GM18499 (cell line): ENCODE data around the gene GRIN2A.

Experiments used
- ATAC-seq: cut with Tn5 transposase; IDR thresholded peaks from one replicate; pipeline ENCODE4 v1.9.1; 2021; ENCODE audit warnings: moderate number of reproducible peaks; ENCODE audit not compliant: insufficient read depth, unreplicated experiment

GRIN2A gene

GRCh38 chr16:10039220-10040096 is 142.8 kb downstream of the GRIN2A start:
- no peak for ATAC-seq

GRCh38 chr16:10037751-10038150 is 144.5 kb downstream of the GRIN2A start:
- no peak for ATAC-seq

- ATAC-seq = no peak
These were observed 145.3 kb downstream of the GRIN2A start for GRCh38 chr16:10036956-10037355.

DNA sequence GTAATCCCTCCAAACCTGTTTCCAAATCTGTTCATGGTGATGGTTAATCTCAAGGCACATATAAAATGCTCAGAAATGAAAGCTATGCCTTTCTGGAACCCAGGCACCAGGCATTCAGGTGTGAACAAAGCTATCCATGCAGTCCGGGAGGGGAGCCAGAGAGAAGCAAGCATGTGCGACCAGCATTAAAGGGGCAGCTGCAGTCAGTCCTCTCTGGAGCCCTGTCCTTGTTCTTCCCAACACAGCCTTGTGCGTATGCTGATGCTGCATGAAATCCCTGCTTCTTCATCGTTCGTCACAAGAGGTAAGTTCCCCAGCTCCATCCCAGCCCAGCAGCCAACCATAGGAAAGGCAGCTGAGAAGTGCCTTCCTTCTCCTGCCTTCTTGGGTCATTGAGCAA is 148.7 kb downstream of the GRIN2A start:
- no peak for ATAC-seq

GRCh38 chr16:10031955-10032354 is 150.3 kb downstream of the GRIN2A start:
- no peak for ATAC-seq

GRCh38 chr16:10031473-10031872 is 150.8 kb downstream of the GRIN2A start:
- no peak for ATAC-seq

GRCh38 chr16:10028644-10029043 is 153.6 kb downstream of the GRIN2A start:
- ATAC-seq = no peak

DNA sequence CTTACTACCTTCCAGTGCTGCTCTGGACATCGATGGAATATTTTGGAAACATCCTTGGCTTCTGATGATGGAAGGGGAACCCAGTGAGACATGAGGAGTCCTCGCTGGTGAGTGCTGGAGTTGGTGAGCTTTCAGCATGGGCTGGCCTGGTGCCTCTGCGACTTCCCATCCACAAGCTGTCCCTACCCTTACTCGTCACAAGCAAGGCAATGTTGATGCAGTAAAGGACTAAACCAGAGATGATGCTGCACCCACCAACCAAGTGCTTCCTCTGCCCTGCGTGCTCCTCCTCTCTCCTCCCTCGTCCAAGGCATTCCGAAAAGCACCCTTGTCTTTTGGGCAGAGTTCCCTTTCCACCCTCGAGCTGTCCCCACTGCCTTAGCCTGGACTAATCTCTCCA is 154.7 kb downstream of the GRIN2A start:
- no peak for ATAC-seq

- ATAC-seq = no peak
These were observed 155.6 kb downstream of the GRIN2A start for GRCh38 chr16:10026593-10026992.

DNA sequence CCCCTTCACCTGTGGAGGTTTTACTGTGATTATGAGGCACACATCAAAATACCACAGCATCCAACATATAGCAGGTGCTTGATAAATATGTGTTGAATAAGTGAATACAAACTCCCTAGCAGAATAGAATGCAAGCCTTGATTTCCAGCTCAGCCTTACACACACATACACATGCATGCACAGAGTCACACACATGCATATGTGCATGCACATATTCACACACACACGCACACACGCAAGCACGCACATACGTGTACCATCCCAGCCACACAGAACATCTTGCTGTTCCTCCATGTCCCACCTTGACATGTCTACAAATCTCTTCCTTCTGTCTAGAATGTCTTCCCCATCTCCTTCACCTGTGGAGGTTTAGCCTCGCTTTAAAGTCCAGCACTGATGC is 160.1 kb downstream of the GRIN2A start:
- ATAC-seq = no peak

DNA sequence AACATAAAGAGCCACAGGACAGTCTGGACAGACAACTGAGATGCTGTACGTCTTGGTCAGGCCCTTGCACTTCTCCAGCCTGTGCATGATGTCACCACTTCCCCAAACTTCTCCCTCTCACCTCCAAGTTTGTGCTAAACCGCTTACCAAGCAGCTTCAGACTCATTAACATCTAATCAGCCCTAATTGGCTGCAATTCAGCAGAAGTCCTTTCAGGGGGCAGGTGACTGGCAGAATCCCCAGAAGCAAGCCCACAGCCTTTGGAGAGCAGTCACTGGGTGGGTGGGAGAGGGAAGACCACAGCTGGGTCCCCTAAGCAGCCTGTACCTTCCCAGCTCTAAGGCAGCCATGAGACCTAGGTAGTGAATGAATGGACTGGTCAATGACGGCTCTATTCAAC is 161.4 kb downstream of the GRIN2A start:
- ATAC-seq = no peak

GRCh38 chr16:10016752-10017151 is 165.5 kb downstream of the GRIN2A start:
- ATAC-seq = no peak

DNA sequence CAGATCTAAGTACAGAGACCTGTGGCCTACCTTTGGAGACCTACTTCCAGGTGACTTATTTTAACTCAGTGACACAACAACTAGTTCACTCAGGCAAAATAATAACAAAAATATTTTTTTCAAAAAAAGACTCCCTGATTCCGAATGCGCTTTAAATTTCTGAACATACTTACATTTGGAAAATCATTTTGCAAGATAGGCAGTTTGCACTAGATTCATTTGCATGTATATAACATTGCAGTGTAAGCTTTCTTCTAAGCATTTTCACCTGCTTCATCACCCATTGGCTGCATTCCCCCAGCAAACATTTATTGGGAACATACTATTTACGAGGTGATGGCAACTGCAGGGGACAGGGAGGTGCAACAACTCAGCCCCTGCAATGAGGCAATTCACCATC is 166.8 kb downstream of the GRIN2A start:
- no peak for ATAC-seq

DNA sequence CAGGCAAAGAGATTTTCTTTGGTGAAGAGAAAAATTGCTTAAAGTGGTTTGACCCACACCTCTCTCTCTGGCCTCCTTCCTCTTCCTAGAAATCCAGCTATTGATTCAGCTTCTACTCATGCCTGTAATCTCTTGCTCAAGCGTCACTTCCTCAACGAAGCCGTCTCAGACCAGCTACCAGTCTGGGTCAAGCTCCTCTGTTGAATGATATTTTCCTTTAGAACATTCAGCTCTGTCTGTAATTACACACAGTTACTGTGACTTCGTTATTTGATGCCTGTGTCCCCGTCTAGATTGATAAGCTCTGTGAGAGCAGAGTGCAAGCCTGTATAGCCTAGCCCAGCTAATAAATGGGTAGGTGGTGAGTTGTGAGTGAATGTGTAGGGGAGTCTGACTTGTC is 168.5 kb downstream of the GRIN2A start:
- no peak for ATAC-seq

GRCh38 chr16:10013364-10013763 is 168.9 kb downstream of the GRIN2A start:
- no peak for ATAC-seq

GRCh38 chr16:10009684-10010083 is 172.5 kb downstream of the GRIN2A start:
- no peak for ATAC-seq

GRCh38 chr16:10003486-10003885 is 178.7 kb downstream of the GRIN2A start:
- ATAC-seq = no peak

GRCh38 chr16:10001258-10001775 is 180.9 kb downstream of the GRIN2A start:
- ATAC-seq = no peak

- ATAC-seq = no peak
These were observed 186.0 kb downstream of the GRIN2A start for GRCh38 chr16:9996221-9996620.

DNA sequence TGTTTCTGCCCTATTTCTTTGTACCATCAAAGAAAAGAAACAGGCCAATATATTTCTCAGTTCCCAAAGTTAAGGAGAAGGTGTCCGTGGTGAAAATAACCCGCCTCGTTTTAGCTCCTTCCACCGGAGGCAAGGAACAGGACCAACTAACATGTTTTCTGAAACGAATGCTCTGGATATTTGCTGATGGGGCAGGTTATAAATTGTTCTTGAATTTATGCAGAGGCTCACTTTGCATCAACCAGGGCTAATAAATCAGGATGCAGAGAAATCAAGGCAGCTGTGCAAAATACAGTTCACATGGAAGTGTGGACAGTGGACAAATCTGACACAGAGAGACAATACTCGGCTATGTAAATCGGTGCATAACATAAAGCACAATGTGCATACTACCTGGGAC is 189.8 kb downstream of the GRIN2A start:
- no peak for ATAC-seq

- no peak for ATAC-seq
These were observed 201.2 kb downstream of the GRIN2A start for GRCh38 chr16:9980981-9981380.

GRCh38 chr16:9978160-9978725 is 204.0 kb downstream of the GRIN2A start:
- ATAC-seq = no peak
